ENCODE results near the gene SIPA1L3. TPM values are rescaled to one million over a fixed set of nuclear protein-coding genes. Genes with fewer than 3 reads are reported as not detected.

SIPA1L3 gene
- total RNA-seq, 1 experiment from 2014 or later: 4.4 TPM

GRCh38 chr19:38084196-38084595 is 177.2 kb downstream of the SIPA1L3 start:
- no peak for DNase-seq (ENCODE audit: low read depth, low spot score)
- in situ Hi-C loops (cut with HindIII; ENCODE audit: low pct_unique_long_range_greater_than_20kb, low sequenced_read_pairs): no loop called here

- no peak for DNase-seq (ENCODE audit: low read depth, low spot score)
- in situ Hi-C loops (cut with HindIII; ENCODE audit: low pct_unique_long_range_greater_than_20kb, low sequenced_read_pairs): no loop called here
Observed at GRCh38 chr19:38089440-38089839, 182.4 kb downstream of the SIPA1L3 start.

GRCh38 chr19:38093154-38093553 is 186.1 kb downstream of the SIPA1L3 start:
- in situ Hi-C loops (cut with HindIII; ENCODE audit: low pct_unique_long_range_greater_than_20kb, low sequenced_read_pairs): no loop called here
- DNase-seq (ENCODE audit: low read depth, low spot score): no peak

- in situ Hi-C loops (cut with HindIII; ENCODE audit: low pct_unique_long_range_greater_than_20kb, low sequenced_read_pairs): no loop called here
- no peak for DNase-seq (ENCODE audit: low read depth, low spot score)
Observed at GRCh38 chr19:38093587-38093986, 186.6 kb downstream of the SIPA1L3 start.

- in situ Hi-C loops (cut with HindIII; ENCODE audit: low pct_unique_long_range_greater_than_20kb, low sequenced_read_pairs): no loop called here
- DNase-seq (ENCODE audit: low read depth, low spot score): peak; percentile 76
Observed at GRCh38 chr19:38095411-38096308, 188.7 kb downstream of the SIPA1L3 start.

- in situ Hi-C loops (cut with HindIII; ENCODE audit: low pct_unique_long_range_greater_than_20kb, low sequenced_read_pairs): no loop called here
- DNase-seq (ENCODE audit: low read depth, low spot score): no peak
Observed at GRCh38 chr19:38099966-38100365, 193.0 kb downstream of the SIPA1L3 start.

GRCh38 chr19:38100589-38100988 is 193.6 kb downstream of the SIPA1L3 start:
- in situ Hi-C loops (cut with HindIII; ENCODE audit: low pct_unique_long_range_greater_than_20kb, low sequenced_read_pairs): no loop called here
- DNase-seq (ENCODE audit: low read depth, low spot score): no peak

- in situ Hi-C loops (cut with HindIII; ENCODE audit: low pct_unique_long_range_greater_than_20kb, low sequenced_read_pairs): no loop called here
- no peak for DNase-seq (ENCODE audit: low read depth, low spot score)
Observed at GRCh38 chr19:38101723-38102122, 194.7 kb downstream of the SIPA1L3 start.

- DNase-seq (ENCODE audit: low read depth, low spot score): no peak
- in situ Hi-C loops (cut with HindIII; ENCODE audit: low pct_unique_long_range_greater_than_20kb, low sequenced_read_pairs): no loop called here
Observed at GRCh38 chr19:38105574-38105973, 198.6 kb downstream of the SIPA1L3 start.

GRCh38 chr19:38107129-38107528 is 200.1 kb downstream of the SIPA1L3 start:
- DNase-seq (ENCODE audit: low read depth, low spot score): no peak
- in situ Hi-C loops (cut with HindIII; ENCODE audit: low pct_unique_long_range_greater_than_20kb, low sequenced_read_pairs): no loop called here

- no peak for DNase-seq (ENCODE audit: low read depth, low spot score)
- in situ Hi-C loops (cut with HindIII; ENCODE audit: low pct_unique_long_range_greater_than_20kb, low sequenced_read_pairs): no loop called here
Observed at GRCh38 chr19:38111898-38112297, 204.9 kb downstream of the SIPA1L3 start.

- in situ Hi-C loops (cut with HindIII; ENCODE audit: low pct_unique_long_range_greater_than_20kb, low sequenced_read_pairs): no loop called here
- DNase-seq (ENCODE audit: low read depth, low spot score): no peak
Observed at GRCh38 chr19:38114651-38115050, 207.6 kb downstream of the SIPA1L3 start.

GRCh38 chr19:38115271-38115802 is 208.3 kb downstream of the SIPA1L3 start:
- DNase-seq (ENCODE audit: low read depth, low spot score): no peak
- in situ Hi-C loops (cut with HindIII; ENCODE audit: low pct_unique_long_range_greater_than_20kb, low sequenced_read_pairs): no loop called here

- in situ Hi-C loops (cut with HindIII; ENCODE audit: low pct_unique_long_range_greater_than_20kb, low sequenced_read_pairs): no loop called here
Observed at GRCh38 chr19:38118176-38118575, 211.2 kb downstream of the SIPA1L3 start.

GRCh38 chr19:38120471-38121025 is 213.5 kb downstream of the SIPA1L3 start:
- no peak for DNase-seq (ENCODE audit: low read depth, low spot score)
- in situ Hi-C loops (cut with HindIII; ENCODE audit: low pct_unique_long_range_greater_than_20kb, low sequenced_read_pairs): no loop called here

More at GRCh38 chr19:38118176-38118575, 211.2 kb downstream of the SIPA1L3 start:
- no peak for DNase-seq (ENCODE audit: low read depth, low spot score)

GRCh38 chr19:38122402-38123093 is 215.5 kb downstream of the SIPA1L3 start:
- in situ Hi-C loops (cut with HindIII; ENCODE audit: low pct_unique_long_range_greater_than_20kb, low sequenced_read_pairs): no loop called here
- no peak for DNase-seq (ENCODE audit: low read depth, low spot score)

- in situ Hi-C loops (cut with HindIII; ENCODE audit: low pct_unique_long_range_greater_than_20kb, low sequenced_read_pairs): no loop called here
- DNase-seq (ENCODE audit: low read depth, low spot score): no peak
Observed at GRCh38 chr19:38125238-38125637, 218.2 kb downstream of the SIPA1L3 start.

GRCh38 chr19:38130399-38130798 is 223.4 kb downstream of the SIPA1L3 start:
- DNase-seq (ENCODE audit: low read depth, low spot score): no peak
- in situ Hi-C loops (cut with HindIII; ENCODE audit: low pct_unique_long_range_greater_than_20kb, low sequenced_read_pairs): no loop called here
